ENCODE data around the gene IFNA5. TPM values are rescaled to one million over a fixed set of nuclear protein-coding genes. Genes with fewer than 3 reads are reported as not detected.

Gene IFNA5
- total and polyA plus RNA-seq, 4 donors = 0.12 to 0.28 TPM; not detected in 2

GRCh38 chr9:21255538-21256212, 49.4 kb downstream of the IFNA5 start:
- 63 to 76% methylated on average over 5 of the region's 5 CpGs for WGBS, 2 donors
- ATAC-seq (ENCODE audit: insufficient read depth, low FRiP score) = no peak

More at GRCh38 chr9:21255538-21256212, 49.4 kb downstream of the IFNA5 start:
- DNase-seq = no peak
- Histone ChIP-seq H3K36me3 (ENCODE audit: control insufficient read depth in 4 of 4, insufficient read depth in 4 of 4, low read length in 4 of 4) (no peaks in the 10 kb centered on the region), H3K4me3 (no peak overlapping the region), H3K27ac (ENCODE audit: low read depth in 1 of 2, low read length in 1 of 2) (no peak overlapping the region), H3K9me3 (ENCODE audit: control insufficient read depth in 4 of 4, insufficient read depth in 3 of 4, low read length in 3 of 4) (no peaks in the 10 kb centered on the region), H3K9ac (ENCODE audit: insufficient read depth in 1 of 2, low read length in 2 of 2) (no peak overlapping the region), H3K27me3 (ENCODE audit: control insufficient read depth in 3 of 3, insufficient read depth in 3 of 3, low read length in 2 of 3) (peaks cover 0 to 2% (median 0%) of the 10 kb centered on the region in 3 donors), H3K4me1 (ENCODE audit: control insufficient read depth in 5 of 5, insufficient read depth in 5 of 5, low read length in 5 of 5) (peaks cover 0 to 3% (median 0%) of the 10 kb centered on the region in 5 donors)
- no peak for TF ChIP-seq CTCF (IDR thresholded peaks at IDR 0.05; ENCODE audit: control extremely low read depth, extremely low read depth)

Other genes starting within 250 kb of the IFNA5 start
- gene IFNB1, start 227.4 kb downstream of the IFNA5 start, total RNA-seq = not detected
- under 1 TPM in 1 of 2 donors, not detected in 1; 0.05 TPM for gene IFNB1, start 227.4 kb downstream of the IFNA5 start, polyA plus RNA-seq
- not detected for gene IFNW1, start 163.5 kb downstream of the IFNA5 start, total RNA-seq
- not detected for gene IFNW1, start 163.5 kb downstream of the IFNA5 start, polyA plus RNA-seq
- gene IFNA21, start 138.7 kb downstream of the IFNA5 start, total RNA-seq = not detected
- gene IFNA21, start 138.7 kb downstream of the IFNA5 start, polyA plus RNA-seq = not detected
- gene IFNA4, start 117.7 kb downstream of the IFNA5 start, total RNA-seq = not detected
- not detected for gene IFNA4, start 117.7 kb downstream of the IFNA5 start, polyA plus RNA-seq
- not detected for gene IFNA7, start 103.1 kb downstream of the IFNA5 start, total RNA-seq
- gene IFNA7, start 103.1 kb downstream of the IFNA5 start, polyA plus RNA-seq = not detected
- gene IFNA10, start 98.2 kb downstream of the IFNA5 start, total RNA-seq = not detected
- not detected for gene IFNA10, start 98.2 kb downstream of the IFNA5 start, polyA plus RNA-seq
- gene IFNA16, start 88.0 kb downstream of the IFNA5 start, total RNA-seq = not detected
- gene IFNA16, start 88.0 kb downstream of the IFNA5 start, polyA plus RNA-seq = not detected
- not detected for gene IFNA17, start 77.1 kb downstream of the IFNA5 start, total RNA-seq
- gene IFNA17, start 77.1 kb downstream of the IFNA5 start, polyA plus RNA-seq = not detected
- not detected for gene IFNA14, start 65.3 kb downstream of the IFNA5 start, total RNA-seq
- gene IFNA14, start 65.3 kb downstream of the IFNA5 start, polyA plus RNA-seq = not detected
- gene KLHL9, start 30.1 kb upstream of the IFNA5 start, total RNA-seq = 10 to 100 TPM; 21.0 to 39.0 TPM
- 10 to 100 TPM in 1 of 2 donors, 1 to 10 TPM in 1; 6.5 to 10.5 TPM for gene KLHL9, start 30.1 kb upstream of the IFNA5 start, polyA plus RNA-seq
- not detected for gene IFNA6, start 45.6 kb upstream of the IFNA5 start, total RNA-seq
- not detected for gene IFNA6, start 45.6 kb upstream of the IFNA5 start, polyA plus RNA-seq
- not detected for gene IFNA13, start 62.7 kb upstream of the IFNA5 start, total RNA-seq
- not detected for gene IFNA13, start 62.7 kb upstream of the IFNA5 start, polyA plus RNA-seq
- not detected for gene IFNA2, start 80.1 kb upstream of the IFNA5 start, total RNA-seq
- gene IFNA2, start 80.1 kb upstream of the IFNA5 start, polyA plus RNA-seq = not detected
- gene IFNA8, start 103.8 kb upstream of the IFNA5 start, total RNA-seq = not detected
- not detected for gene IFNA8, start 103.8 kb upstream of the IFNA5 start, polyA plus RNA-seq
- not detected for gene IFNA1, start 135.1 kb upstream of the IFNA5 start, total RNA-seq
- under 1 TPM in 1 of 2 donors, not detected in 1; 0.22 TPM for gene IFNA1, start 135.1 kb upstream of the IFNA5 start, polyA plus RNA-seq
- gene IFNE, start 177.0 kb upstream of the IFNA5 start, total RNA-seq = not detected
- gene IFNE, start 177.0 kb upstream of the IFNA5 start, polyA plus RNA-seq = under 1 TPM in 1 of 2 donors, not detected in 1; 0.20 TPM

All from lung (tissue), 12 donors.